ENCODE data around the gene GPR160. TPM values are rescaled to one million over a fixed set of nuclear protein-coding genes. Genes with fewer than 3 reads are reported as not detected.

Gene GPR160
- total RNA-seq, 1 experiment from 2014 or later, result 15.7 TPM

DNA sequence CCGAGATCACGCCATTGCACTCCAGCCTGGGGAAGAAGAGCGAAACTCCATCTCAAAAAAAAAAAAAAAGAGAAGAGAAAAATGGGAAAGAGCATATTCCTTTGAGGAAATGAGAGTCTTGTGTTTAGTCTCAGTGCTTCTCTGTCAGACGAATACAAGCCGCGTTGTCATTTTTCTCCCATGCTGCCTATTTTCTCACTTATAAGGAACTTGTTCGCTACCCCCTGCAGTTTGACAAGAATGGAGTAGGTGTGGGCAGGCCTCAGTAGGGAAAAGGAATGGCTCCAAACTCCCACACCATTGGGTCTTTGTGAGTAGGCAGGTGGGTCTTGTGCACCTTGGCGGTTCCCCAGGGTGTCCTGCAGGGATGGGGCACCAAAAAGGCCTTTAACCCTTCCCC, 6.5 kb downstream of the GPR160 start:
- Histone ChIP-seq H3K36me3 (ENCODE audit: low read depth, low read length) (no peaks in the 10 kb centered on the region), H2AFZ (ENCODE audit: low read length) (no peak overlapping the region), H3K4me1 (ENCODE audit: insufficient read depth, low read length) (peaks cover 34% of the 10 kb centered on the region), H3K9ac (ENCODE audit: low read length) (no peak overlapping the region), H3K4me3 (ENCODE audit: low read length) (no peak overlapping the region), H3K79me2 (ENCODE audit: low read length) (no peaks in the 10 kb centered on the region), H3K4me2 (ENCODE audit: low read length) (no peak overlapping the region), H3K27ac (ENCODE audit: low read length) (no peak overlapping the region), H3K9me2 (replicated peaks; ENCODE audit: low read length) (no peaks in the 10 kb centered on the region), H3K9me3 (ENCODE audit: low read length) (no peaks in the 10 kb centered on the region), H3F3A (ENCODE audit: low read length, unreplicated experiment) (no peaks in the 10 kb centered on the region), H3K27me3 (ENCODE audit: low read length) (peaks cover 10% of the 10 kb centered on the region), H4K20me1 (ENCODE audit: low read length) (no peaks in the 10 kb centered on the region)
- no TSS peak for BruUV-seq (replicated peaks)
- ChIA-PET CTCF (no interaction called here), POLR2A (ENCODE audit: unreplicated experiment) (no interaction called here)
- DNase-seq (no peak), ATAC-seq (no peak)
- intact Hi-C loops (cut with micrococcal nuclease), result no loop called here
- TF ChIP-seq, protein P1, sequence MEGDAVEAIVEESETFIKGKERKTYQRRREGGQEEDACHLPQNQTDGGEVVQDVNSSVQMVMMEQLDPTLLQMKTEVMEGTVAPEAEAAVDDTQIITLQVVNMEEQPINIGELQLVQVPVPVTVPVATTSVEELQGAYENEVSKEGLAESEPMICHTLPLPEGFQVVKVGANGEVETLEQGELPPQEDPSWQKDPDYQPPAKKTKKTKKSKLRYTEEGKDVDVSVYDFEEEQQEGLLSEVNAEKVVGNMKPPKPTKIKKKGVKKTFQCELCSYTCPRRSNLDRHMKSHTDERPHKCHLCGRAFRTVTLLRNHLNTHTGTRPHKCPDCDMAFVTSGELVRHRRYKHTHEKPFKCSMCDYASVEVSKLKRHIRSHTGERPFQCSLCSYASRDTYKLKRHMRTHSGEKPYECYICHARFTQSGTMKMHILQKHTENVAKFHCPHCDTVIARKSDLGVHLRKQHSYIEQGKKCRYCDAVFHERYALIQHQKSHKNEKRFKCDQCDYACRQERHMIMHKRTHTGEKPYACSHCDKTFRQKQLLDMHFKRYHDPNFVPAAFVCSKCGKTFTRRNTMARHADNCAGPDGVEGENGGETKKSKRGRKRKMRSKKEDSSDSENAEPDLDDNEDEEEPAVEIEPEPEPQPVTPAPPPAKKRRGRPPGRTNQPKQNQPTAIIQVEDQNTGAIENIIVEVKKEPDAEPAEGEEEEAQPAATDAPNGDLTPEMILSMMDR (conservative IDR thresholded peaks at IDR 0.05; ENCODE audit: low read depth, low read length), result no peak
- no peak for TF ChIP-seq EZH2 (IDR thresholded peaks at IDR 0.05; ENCODE audit: low read length, unreplicated experiment)
- TF ChIP-seq EZH2phosphoT487 (IDR thresholded peaks at IDR 0.05; ENCODE audit: borderline replicate concordance, low read length), result no peak

DNA sequence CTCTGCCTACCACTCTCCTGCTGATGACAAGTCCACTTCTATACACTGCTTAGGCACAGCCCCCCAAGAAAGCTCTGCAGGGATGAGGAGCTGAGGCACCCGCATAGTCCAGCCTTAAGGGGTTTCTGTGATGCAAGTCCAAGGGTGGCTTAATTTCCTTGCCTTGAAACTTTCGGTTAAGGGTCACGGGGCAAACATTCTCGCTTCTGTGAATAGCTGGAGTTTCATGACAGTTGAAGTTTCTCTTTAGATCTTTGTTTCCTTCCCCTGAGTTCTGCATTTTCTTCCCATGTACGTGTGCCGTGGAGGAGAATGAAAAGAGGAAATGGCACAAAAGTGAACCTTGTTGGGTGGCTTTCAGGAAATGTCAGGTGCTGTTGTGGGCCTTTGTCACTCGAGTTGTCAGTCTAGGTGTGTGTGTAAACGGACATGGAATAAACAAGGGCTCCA, 7.0 kb downstream of the GPR160 start:
- peaks cover 6% of the 10 kb centered on the region for H3K27me3 ChIP-seq (ENCODE audit: low read length)
- H3K36me3 ChIP-seq (ENCODE audit: low read depth, low read length), result no peaks in the 10 kb centered on the region
- ATAC-seq (no peak), DNase-seq (no peak)
- H3K4me1 ChIP-seq (ENCODE audit: insufficient read depth, low read length), result peaks cover 36% of the 10 kb centered on the region
- H3F3A ChIP-seq (ENCODE audit: low read length, unreplicated experiment), result no peaks in the 10 kb centered on the region
- H2AFZ ChIP-seq (ENCODE audit: low read length), result no peak overlapping the region
- H3K9me3 ChIP-seq (ENCODE audit: low read length), result no peaks in the 10 kb centered on the region
- no TSS peak for BruUV-seq (replicated peaks)
- no peak overlapping the region for H3K4me3 ChIP-seq (ENCODE audit: low read length)
- intact Hi-C loops (cut with micrococcal nuclease), result no loop called here
- ChIA-PET CTCF (no interaction called here), POLR2A (ENCODE audit: unreplicated experiment) (no interaction called here)
- H3K4me2 ChIP-seq (ENCODE audit: low read length), result no peak overlapping the region
- H3K79me2 ChIP-seq (ENCODE audit: low read length), result no peaks in the 10 kb centered on the region
- H3K27ac ChIP-seq (ENCODE audit: low read length), result no peak overlapping the region
- TF ChIP-seq EZH2 (IDR thresholded peaks at IDR 0.05; ENCODE audit: low read length, unreplicated experiment), result no peak
- TF ChIP-seq, protein P1 (conservative IDR thresholded peaks at IDR 0.05; ENCODE audit: low read depth, low read length), result no peak
- TF ChIP-seq EZH2phosphoT487 (IDR thresholded peaks at IDR 0.05; ENCODE audit: borderline replicate concordance, low read length), result no peak
- H4K20me1 ChIP-seq (ENCODE audit: low read length), result no peaks in the 10 kb centered on the region
- H3K9me2 ChIP-seq (replicated peaks; ENCODE audit: low read length), result no peaks in the 10 kb centered on the region
- no peak overlapping the region for H3K9ac ChIP-seq (ENCODE audit: low read length)

DNA sequence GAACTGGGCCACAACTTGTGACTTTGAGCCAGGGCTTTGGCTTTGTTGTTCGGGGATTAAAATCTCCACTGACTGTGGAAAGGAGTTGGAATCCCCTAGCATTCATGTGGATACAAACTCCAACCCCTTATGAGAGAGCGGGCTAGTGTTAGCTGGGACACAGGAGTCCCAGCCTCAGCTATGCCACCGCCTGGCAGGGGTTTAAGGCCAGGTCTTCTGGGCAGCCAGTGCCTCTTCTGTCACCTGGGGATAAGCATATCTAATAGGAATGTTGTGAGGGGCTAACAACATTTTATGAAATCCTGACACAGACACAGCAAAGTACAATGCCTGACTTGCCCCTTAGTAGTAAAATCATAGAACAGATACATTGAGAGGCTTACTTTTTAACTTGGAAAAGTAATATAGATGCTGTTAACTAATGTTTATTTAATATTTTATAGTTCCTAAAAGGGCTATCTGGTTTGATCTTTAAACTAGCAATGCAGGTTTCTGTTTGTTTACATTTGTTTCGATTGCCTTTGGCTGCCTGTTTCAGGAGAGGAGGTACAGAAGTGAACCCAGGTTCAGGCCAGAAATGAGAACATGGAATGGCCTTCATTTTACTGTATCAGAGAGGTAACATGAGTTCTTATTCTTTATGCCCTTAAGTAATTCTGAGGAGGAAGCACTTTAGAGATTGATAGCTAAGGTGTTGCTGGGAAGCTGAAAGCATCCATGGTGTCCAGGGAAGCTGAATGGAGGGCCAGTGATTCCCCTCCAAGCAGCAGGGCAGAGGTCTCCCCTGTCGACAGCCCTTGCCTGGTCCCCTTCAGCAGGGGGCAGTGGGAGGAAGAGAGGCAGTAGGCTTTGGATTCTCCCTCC, 8.7 kb downstream of the GPR160 start:
- Histone ChIP-seq H3F3A (ENCODE audit: low read length, unreplicated experiment) (no peaks in the 10 kb centered on the region), H3K79me2 (ENCODE audit: low read length) (no peaks in the 10 kb centered on the region), H3K4me2 (ENCODE audit: low read length) (peak overlapping the region; percentile 72), H3K9me2 (replicated peaks; ENCODE audit: low read length) (no peaks in the 10 kb centered on the region), H3K36me3 (ENCODE audit: low read depth, low read length) (no peaks in the 10 kb centered on the region), H3K9me3 (ENCODE audit: low read length) (no peaks in the 10 kb centered on the region), H3K27ac (ENCODE audit: low read length) (peak overlapping the region; percentile 19), H3K4me1 (ENCODE audit: insufficient read depth, low read length) (peaks cover 42% of the 10 kb centered on the region), H4K20me1 (ENCODE audit: low read length) (no peaks in the 10 kb centered on the region), H2AFZ (ENCODE audit: low read length) (no peak overlapping the region), H3K4me3 (ENCODE audit: low read length) (peak overlapping the region; percentile 35), H3K9ac (ENCODE audit: low read length) (no peak overlapping the region), H3K27me3 (ENCODE audit: low read length) (no peaks in the 10 kb centered on the region)
- TF ChIP-seq EZH2 (IDR thresholded peaks at IDR 0.05; ENCODE audit: low read length, unreplicated experiment) (no peak), EZH2phosphoT487 (IDR thresholded peaks at IDR 0.05; ENCODE audit: borderline replicate concordance, low read length) (no peak)
- TF ChIP-seq, protein P1 (conservative IDR thresholded peaks at IDR 0.05; ENCODE audit: low read depth, low read length), result no peak
- ChIA-PET CTCF (no interaction called here), POLR2A (ENCODE audit: unreplicated experiment) (no interaction called here)
- ATAC-seq (peak; percentile 4; the same call in 1 of the 2 replicates), DNase-seq (peak; percentile 45)
- BruUV-seq (replicated peaks), result no TSS peak
- intact Hi-C loops (cut with micrococcal nuclease), result no loop called here

Data from PC-3 (cell line).